ENCODE data around the gene GLRA3.
"Not testable (repeated sequence)": the region's sequence is repeated elsewhere in the genome, so short reads cannot be mapped to it uniquely, and the experiment has no call there.

Gene GLRA3

DNA sequence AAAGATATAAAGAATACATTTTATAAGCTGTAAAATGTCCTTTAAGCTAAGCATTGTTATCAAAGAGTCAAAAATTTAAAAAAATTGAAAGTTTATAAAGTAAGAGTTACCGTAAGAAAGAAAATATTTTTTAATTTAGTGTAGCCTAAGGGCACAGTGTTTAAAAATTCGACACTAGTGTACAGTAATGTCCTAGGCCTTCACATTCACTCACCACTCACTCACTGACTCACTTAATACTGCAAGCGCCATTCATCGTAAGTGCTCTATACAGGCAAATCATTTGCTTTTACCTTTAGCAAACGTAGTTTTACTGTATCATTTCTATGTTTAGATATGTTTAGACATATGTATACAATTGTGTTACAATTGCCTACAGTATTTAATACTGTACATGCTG is 20.2 kb downstream of the GLRA3 start:
- DNase-seq: no peak

DNA sequence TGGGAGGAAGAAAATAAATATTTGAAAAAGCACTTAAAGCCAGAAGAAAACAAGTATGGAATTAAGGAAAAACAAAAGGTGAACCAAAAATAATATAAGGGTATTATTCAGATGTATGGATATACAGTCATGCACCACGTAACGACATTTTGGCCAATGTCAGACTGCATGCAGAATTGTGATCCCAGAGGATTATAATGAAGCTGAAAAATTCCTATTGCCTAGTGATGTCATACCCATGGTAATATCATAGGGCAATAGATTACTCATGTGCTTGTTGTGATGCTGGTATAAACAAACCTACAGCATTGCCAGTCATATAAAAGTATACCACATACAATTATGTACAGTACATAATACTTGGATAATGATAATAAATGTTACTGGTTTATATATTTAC is 20.9 kb downstream of the GLRA3 start:
- DNase-seq: no peak

GRCh38 chr4:174805746-174806145 is 23.3 kb downstream of the GLRA3 start:
- no peak for DNase-seq

GRCh38 chr4:174794543-174795094 is 34.4 kb downstream of the GLRA3 start:
- DNase-seq: no peak

GRCh38 chr4:174789657-174790056 is 39.4 kb downstream of the GLRA3 start:
- DNase-seq: no peak

GRCh38 chr4:174778274-174778986 is 50.6 kb downstream of the GLRA3 start:
- not testable (repeated sequence) for DNase-seq

GRCh38 chr4:174775366-174775765 is 53.7 kb downstream of the GLRA3 start:
- no peak for DNase-seq

DNA sequence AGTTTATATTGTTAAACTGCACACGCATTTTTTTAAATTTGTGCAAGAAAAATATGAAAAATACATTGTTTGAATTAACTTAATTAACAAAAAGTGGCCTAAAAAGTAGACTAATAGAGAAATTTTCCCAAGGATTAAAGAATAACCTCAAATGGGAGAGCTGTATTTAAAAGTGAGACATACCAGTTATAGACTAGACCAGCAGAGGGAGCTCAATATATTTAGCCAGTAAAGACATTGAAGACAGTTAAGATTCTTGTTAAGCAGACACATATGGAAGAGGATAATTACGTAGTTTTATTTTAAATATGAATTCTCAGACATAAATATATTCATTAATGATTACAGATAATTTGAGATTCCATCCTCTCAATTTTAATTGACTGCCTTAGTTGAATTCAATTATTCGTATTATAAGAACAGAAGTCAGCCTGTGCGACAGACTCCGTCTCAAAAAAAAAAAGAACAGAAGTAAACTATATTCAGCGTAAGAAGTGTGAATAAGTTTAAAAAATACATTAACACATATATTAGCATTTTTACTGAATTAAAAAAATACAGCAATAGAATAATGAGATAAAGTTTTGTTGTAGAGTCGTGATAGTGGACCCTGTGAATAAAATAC is 64.8 kb downstream of the GLRA3 start:
- peak in 1 of 2 donors; percentile 40 for DNase-seq

DNA sequence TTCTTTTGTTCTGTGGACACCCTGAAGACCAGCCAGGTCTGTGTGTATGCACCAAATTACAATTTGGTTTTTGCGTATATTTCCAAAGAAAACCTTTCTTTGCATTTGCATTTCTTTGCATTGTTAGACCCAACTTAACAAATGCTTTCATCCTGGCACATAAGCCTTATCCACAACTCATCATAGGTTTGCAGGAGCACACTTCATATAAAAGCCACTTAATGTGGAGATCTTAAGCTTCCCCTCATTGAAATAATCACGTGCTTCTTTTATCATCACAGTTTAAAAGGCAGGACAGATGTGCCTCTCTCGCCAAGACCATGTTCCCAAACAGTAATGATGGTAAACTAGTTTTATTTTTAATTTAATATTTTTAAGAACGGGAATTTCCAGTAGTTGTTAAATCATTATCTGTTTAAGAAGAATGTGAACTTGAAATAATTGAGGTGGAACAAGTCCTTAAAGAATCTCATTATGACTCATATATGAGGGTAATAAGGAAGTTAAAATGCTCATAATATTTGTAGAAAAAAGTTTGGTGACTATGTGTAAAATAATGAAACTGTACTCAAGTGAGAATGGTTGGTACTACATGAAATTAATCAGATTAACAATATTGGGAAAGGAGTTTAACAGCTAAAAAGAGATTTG is 65.5 kb downstream of the GLRA3 start:
- DNase-seq: no peak

DNA sequence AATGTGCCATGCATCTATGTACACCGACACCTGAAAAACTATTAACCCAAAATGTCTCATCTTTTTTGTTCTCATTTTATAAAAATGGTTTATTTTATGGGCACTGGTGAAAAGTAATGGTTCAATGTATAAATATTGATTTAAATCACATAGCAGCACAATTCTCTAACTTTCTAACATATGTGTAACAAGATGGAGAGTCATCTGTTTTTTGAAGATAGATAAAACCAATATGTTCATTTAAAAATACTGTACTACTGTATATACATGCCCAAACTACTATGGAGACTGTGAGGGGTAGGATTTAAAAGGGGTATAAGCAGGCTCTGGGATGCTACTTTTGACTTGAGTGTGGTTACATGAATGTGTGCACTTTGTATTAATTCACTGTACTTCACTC is 67.6 kb downstream of the GLRA3 start:
- DNase-seq: no peak

DNA sequence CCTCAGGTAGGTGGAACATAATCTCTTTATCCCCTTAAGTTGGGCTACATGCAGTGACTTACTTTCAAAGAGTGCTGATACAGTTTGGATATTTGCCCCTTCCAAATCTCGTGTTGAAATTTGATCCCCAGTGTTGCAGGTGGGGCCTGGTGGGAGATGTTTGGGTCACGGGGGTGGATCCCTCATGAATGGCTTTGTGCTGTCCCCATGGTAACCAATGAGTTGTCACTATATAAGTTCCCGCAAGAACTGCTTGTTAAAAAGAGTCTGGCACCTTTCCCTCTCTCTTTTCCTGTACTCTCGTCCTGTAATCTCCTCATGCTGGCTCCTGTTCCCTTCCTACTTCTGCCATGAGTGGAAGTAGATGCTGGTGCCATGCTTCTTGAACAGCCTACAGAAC is 71.3 kb downstream of the GLRA3 start:
- DNase-seq: no peak

- no peak for DNase-seq
Observed at GRCh38 chr4:174753021-174753420, 76.0 kb downstream of the GLRA3 start.

DNA sequence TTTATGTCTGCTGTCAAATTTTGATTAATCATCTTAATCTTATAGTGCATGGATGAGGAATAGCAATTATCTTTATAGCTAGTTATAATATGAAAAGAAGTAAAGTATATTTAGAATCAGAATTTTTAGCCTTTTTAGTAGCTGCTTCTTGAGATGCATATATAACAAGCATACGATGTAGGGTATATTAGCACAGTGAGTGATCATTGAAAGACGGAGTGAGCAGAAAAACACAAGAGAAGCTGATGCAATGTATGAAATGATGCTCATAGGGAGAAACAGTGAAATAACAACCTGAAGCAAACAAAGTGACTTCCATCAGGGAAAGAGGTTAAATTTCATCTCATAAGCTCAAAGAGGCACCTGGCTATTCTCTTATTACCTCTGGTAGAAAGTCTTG is 77.0 kb downstream of the GLRA3 start:
- DNase-seq: no peak

- DNase-seq: no peak
Observed at GRCh38 chr4:174749091-174749490, 80.0 kb downstream of the GLRA3 start.

DNA sequence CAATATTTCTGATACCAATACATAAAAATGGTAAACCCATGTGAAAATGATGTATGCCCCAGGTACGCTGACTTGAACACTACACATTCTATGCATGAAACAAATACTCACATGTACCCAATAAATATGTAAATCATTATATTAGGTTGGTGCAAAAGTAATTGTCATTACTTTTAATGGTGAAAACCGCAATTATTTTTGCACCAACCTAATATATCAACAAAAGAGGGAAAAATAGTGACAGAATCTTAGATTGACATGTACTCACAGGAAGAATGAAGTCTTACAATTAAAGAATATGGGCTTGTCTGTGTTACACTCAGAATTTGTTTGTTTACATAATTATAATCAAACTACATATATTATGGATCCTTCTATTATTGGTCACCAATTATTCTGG is 82.3 kb downstream of the GLRA3 start:
- no peak for DNase-seq

DNA sequence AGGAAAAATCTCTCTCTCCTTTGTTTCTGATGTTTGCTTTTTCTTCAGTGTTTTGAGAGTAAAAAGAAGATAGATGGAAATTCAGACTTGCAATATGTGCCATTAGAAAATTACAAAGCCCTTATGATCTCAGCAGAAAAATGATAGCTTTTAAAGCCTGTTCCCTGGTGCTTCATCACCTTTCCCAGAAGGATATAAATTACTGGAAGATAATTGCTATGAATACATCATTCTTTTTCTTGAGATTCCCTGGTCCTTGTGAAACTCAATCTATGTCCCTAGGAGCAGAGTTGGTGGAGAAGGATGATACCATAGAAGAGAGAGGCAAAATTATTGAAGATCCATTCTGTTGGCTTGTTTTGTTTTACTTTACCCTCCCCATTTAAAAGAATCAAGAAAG is 86.5 kb downstream of the GLRA3 start:
- DNase-seq: no peak

- DNase-seq: no peak
Observed at GRCh38 chr4:174739576-174739975, 89.5 kb downstream of the GLRA3 start.

GRCh38 chr4:174734181-174734580 is 94.9 kb downstream of the GLRA3 start:
- no peak for DNase-seq

GRCh38 chr4:174717828-174718227 is 111.2 kb downstream of the GLRA3 start:
- no peak for DNase-seq

GRCh38 chr4:174716986-174717770 is 111.9 kb downstream of the GLRA3 start:
- DNase-seq: no peak

DNA sequence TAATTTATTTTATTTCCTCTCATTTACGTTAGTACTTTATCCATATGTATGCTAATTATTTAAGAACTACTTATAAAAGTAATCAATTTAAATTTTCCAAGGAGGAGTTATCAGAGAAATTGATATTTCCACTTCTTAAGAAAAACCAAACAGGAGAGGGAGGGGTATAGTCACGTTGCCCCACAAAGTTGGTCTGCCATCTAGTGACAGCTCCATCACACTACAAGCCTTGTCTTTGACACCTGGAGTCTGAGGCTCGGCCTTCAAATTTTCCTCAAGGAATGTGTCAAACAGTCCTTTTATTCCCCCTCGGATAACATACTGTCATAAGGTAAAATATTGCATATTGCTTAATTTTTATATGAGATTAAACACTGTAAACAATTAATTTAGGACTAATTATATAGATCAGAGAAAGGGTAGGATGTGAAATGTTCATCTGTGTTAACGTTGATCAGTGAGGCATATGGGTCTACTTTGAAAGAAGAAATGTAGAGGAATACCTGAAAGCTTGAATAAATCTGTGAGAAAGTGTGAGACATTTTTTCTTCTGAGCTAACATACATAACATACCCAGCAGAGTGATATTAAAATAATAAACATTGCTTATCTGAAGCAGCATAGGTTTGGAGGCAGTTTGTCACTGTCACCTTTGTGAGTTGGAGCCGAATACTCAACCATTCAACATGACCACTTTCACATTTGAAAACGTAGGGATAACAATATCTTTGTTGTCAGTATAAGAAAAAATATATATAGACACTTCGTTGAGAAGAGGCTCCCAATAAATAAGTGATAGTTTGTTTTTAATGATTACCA is 114.4 kb downstream of the GLRA3 start:
- peak; percentile 47 to 48 for DNase-seq

- no peak for DNase-seq
Observed at GRCh38 chr4:174713821-174714220, 115.2 kb downstream of the GLRA3 start.
